ENCODE measurements around the gene CSK.

The CSK gene

GRCh38 chr15:74802862-74803447, 21.1 kb downstream of the CSK start:
- no peak for DNase-seq

- DNase-seq, result no peak
These were observed 23.1 kb downstream of the CSK start for GRCh38 chr15:74804935-74805334.

- DNase-seq, result no peak
These were observed 25.4 kb downstream of the CSK start for GRCh38 chr15:74807282-74807681.

GRCh38 chr15:74808078-74808839, 26.4 kb downstream of the CSK start:
- no peak for DNase-seq

GRCh38 chr15:74808840-74809229, 27.0 kb downstream of the CSK start:
- DNase-seq, result no peak

GRCh38 chr15:74809242-74809641, 27.4 kb downstream of the CSK start:
- DNase-seq, result no peak

GRCh38 chr15:74809956-74810355, 28.1 kb downstream of the CSK start:
- DNase-seq, result no peak

GRCh38 chr15:74812533-74812932, 30.7 kb downstream of the CSK start, which contains the start of gene LMAN1L:
Gene LMAN1L, plus strand, starts transcription at chr15:74812835. Its CDS starts 20 bp downstream, at chr15:74812855.
- DNase-seq, result no peak

GRCh38 chr15:74815121-74815934, 33.4 kb downstream of the CSK start:
- no peak for DNase-seq

- no peak for DNase-seq
These were observed 34.1 kb downstream of the CSK start for GRCh38 chr15:74815961-74816360.

GRCh38 chr15:74816624-74817369, 34.9 kb downstream of the CSK start:
- DNase-seq, result no peak

GRCh38 chr15:74817370-74817737, 35.5 kb downstream of the CSK start:
- no peak for DNase-seq

GRCh38 chr15:74820056-74820455, 38.2 kb downstream of the CSK start:
- no peak for DNase-seq

GRCh38 chr15:74821091-74821789, 39.4 kb downstream of the CSK start:
- no peak for DNase-seq

GRCh38 chr15:74821790-74822158, 39.9 kb downstream of the CSK start:
- DNase-seq, result no peak

GRCh38 chr15:74822233-74822632, 40.4 kb downstream of the CSK start:
- DNase-seq, result no peak

GRCh38 chr15:74823324-74823723, 41.4 kb downstream of the CSK start:
- DNase-seq, result no peak

- DNase-seq, result no peak
These were observed 43.1 kb downstream of the CSK start for GRCh38 chr15:74824976-74825375.

GRCh38 chr15:74825866-74826265, 44.0 kb downstream of the CSK start:
- no peak for DNase-seq

GRCh38 chr15:74826364-74826819, 44.5 kb downstream of the CSK start, which contains the start of gene CPLX3:
Gene CPLX3, plus strand, starts transcription at chr15:74826627. Its CDS starts 77 bp downstream, at chr15:74826704.
- DNase-seq, result no peak

GRCh38 chr15:74826921-74827320, 45.0 kb downstream of the CSK start:
- no peak for DNase-seq

GRCh38 chr15:74827614-74828013, 45.7 kb downstream of the CSK start:
- DNase-seq, result no peak
